Retinal pigment epithelial cell (primary cell): ENCODE measurements around the gene ALK.

Experiments
- DNase-seq: peaks from one replicate; pipeline ENCODE4 v3.0.0-alpha.2; 2010; ENCODE audit warnings: low read depth
- H3K4me3 ChIP-seq: 2 replicates; pipeline ENCODE4 v1.5.1; 2011; ENCODE audit warnings: mild to moderate bottlenecking, low read length, control low read depth, moderate library complexity
- CTCF ChIP-seq: conservative IDR thresholded peaks from 2 replicates; pipeline ENCODE4 v1.5.1; 2011; ENCODE audit warnings: low read depth, low read length, control low read depth, inconsistent platforms

Gene ALK

GRCh38 chr2:29182334-29182733 is 739.1 kb downstream of the ALK start:
- H3K4me3 ChIP-seq = no peak overlapping the region
- no peak for DNase-seq
- no peak for TF ChIP-seq CTCF

- no peak for DNase-seq
- no peak for TF ChIP-seq CTCF
- H3K4me3 ChIP-seq = no peak overlapping the region
These were observed 746.0 kb downstream of the ALK start for GRCh38 chr2:29175338-29175737.

GRCh38 chr2:29174937-29175336 is 746.4 kb downstream of the ALK start:
- TF ChIP-seq CTCF = no peak
- no peak overlapping the region for H3K4me3 ChIP-seq
- DNase-seq = no peak

GRCh38 chr2:29166242-29167039 is 754.9 kb downstream of the ALK start:
- DNase-seq = no peak
- no peak overlapping the region for H3K4me3 ChIP-seq
- TF ChIP-seq CTCF = no peak

- no peak overlapping the region for H3K4me3 ChIP-seq
- no peak for DNase-seq
- TF ChIP-seq CTCF = no peak
These were observed 755.8 kb downstream of the ALK start for GRCh38 chr2:29165362-29166241.

- TF ChIP-seq CTCF = no peak
- DNase-seq = no peak
- no peak overlapping the region for H3K4me3 ChIP-seq
These were observed 757.1 kb downstream of the ALK start for GRCh38 chr2:29164091-29164846.
